ENCODE results near the gene FILIP1L.
A peak's percentile ranks its signal among the peaks of the same experiment; 100 is the strongest.
"Not testable (repeated sequence)": the region's sequence is repeated elsewhere in the genome, so short reads cannot be mapped to it uniquely, and the experiment has no call there.

Gene FILIP1L

DNA sequence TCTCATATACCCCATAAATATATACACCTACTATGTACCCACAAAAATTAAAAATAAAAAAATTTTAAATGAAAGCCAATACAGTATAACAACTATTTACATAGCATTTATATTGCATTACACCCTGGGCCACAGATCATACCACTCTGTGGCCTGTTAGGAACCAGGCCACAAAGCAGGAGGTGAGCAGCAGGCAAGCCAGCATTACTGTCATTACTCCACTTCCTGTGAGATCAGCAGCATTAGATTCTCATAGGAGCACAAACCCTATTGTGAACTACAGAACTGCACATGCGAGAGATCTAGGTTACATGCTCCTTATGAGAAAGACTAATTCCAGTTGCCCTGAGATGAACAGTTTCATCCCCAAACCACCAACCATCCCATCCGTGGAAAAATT is 17.4 kb downstream of the FILIP1L start:
- DNase-seq = no peak

DNA sequence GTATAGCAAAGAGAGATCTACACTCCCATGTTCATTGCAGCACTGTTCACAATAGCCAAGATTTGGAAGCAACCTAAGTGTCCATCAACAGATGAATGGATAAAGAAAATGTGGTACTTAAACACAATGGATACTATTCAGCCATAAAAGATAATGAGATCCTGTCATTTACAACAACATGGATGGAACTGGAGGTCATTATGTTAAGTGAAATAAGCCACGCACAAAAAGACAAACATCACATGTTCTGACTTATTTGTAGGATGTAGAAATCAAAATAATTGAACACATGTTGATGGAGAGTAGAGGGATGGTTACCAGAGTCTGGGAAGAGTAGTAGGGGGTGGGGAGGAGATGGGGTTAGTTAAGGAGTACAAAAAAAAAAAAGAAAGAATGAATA is 18.0 kb downstream of the FILIP1L start:
- DNase-seq = not testable (repeated sequence)

DNA sequence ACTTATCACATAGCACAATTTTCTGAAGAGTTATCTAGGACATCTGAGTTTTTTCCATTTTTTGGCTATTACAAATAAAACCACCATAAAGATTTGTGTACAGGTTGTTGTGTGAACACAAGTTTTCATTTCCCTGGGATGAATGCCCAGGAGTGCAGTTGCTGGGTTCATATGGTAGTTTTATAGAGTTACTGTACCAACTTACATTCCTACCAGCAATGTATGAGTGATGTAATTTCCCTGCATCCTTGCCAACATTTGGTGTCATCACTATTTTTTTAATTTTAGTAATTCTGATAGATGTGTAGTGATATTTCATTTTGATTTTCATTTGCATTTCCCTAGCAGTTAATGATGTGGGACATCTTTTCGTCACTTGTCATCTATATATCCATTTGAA is 20.5 kb downstream of the FILIP1L start:
- DNase-seq = no peak

DNA sequence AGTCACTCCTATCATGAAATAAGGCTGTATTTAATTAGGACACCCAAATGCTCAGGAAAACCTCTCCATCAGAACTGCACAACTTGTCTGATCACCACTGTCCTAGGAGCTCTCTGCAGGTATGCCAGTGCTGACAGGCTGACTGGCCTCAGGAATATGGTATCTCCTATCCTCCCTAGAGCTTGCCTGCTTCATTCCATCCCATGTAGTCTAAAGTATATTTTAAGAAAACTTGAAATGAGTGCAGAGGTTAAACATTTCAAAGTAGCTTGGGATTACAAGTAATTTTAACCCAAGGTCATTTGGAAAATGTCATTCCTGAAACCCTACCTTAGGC is 23.7 kb downstream of the FILIP1L start:
- DNase-seq = no peak

DNA sequence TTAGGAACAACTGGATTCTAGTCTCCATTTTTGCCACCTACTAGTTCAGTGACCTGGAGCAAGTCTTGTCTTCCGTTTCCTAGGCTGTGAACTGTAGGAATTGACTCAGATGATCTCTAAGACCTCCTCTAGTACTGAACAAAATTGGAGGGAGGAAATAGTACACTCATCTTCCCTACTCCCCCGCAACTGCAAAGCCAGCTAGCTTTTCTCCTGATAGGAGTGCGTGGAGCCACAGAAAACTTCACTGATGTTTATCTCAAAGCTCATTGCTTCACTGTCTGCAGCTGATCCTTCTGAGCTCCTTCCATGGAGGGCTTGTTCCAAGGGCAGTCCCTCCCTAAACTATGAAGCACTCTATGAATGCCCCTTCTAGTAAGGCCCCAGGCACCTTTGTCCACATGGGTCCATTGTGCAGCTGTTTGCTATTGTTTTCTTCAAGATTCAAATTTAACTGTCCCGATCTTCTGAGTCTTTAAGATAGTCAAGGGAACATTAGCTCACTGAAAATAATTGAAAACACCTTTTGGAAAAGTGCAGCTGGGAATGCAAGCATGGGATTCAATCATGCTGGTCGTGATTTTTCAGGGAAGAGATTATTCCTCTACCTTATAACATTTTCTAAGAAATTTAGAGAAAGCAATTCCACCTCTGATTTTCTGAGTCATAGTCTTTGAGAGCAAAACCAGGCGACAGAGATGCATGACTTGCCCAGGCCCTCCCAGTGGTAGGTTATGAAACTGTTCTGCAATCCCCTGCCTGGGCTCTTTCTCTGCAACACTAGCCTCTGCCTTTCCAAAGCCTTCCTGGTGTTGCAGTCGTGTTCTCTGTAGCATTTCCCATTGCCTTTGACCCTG is 24.3 kb downstream of the FILIP1L start:
- peak in 1 of 2 experiments; percentile 40 for DNase-seq

DNA sequence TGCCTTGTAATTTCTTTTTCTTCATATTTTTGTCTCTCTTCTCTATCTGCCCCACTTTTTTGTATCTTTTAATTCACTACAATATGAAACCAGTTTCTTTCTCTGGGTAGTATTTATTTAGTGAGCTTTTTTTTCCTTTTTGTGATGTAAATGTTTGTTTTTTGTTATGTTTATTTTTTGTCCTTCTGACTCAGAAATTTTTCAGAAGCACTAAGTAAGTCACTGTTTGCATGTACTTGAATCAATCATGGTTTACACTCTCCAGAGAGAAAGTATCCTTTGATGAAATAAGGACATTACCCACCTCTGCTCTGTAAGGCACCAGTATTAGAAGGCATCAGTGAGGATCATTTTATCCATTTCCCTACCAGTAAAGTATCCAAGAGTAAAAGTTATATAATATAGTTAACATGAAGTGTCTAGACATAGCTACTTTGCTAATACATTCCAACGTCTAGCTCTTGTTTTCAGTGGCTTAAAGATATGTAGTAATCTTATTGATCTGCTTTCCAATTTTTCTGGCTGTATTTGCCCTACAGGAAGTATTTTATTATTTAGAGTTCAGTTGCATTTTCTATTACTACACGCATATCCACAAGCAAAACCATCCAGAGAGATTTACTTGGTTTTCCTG is 25.4 kb downstream of the FILIP1L start:
- no peak for DNase-seq

DNA sequence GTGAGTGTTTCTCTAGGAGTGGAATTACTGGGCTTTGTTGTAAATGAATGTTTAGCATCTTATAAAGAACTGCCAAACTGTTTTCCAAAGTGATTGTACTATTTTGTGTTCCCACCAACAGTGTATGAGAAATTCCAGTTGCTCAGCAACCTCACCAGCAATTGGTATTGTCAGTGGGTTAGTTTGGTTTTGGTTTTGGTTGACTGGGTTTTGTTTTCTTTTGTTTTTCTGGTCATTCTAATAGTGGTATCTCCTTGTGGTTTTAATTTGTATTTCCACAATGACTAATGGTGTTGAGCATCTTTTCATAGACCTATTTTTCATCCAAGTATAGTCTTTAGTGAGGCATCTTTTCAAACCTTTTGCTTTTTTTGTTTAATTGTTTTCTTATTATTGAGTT is 27.1 kb downstream of the FILIP1L start:
- DNase-seq = no peak

DNA sequence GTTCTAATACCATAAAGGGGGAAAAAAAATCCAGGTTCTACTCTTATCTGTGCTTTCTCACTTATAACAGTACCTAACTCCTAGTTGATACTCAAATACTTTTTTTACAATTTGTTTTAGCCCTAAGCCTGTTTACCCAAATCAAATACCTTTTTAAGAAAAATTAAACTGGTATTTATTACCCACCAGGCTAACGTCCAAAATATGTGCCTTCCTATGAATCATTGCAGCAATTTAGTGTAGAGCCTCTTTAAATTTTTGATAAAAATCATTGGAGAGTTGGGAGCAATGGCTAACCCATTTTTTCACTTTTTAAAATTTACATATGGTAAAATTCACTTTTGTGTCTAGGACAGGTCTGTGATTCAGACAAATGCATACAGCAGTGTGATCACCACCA is 27.9 kb downstream of the FILIP1L start:
- DNase-seq = no peak

DNA sequence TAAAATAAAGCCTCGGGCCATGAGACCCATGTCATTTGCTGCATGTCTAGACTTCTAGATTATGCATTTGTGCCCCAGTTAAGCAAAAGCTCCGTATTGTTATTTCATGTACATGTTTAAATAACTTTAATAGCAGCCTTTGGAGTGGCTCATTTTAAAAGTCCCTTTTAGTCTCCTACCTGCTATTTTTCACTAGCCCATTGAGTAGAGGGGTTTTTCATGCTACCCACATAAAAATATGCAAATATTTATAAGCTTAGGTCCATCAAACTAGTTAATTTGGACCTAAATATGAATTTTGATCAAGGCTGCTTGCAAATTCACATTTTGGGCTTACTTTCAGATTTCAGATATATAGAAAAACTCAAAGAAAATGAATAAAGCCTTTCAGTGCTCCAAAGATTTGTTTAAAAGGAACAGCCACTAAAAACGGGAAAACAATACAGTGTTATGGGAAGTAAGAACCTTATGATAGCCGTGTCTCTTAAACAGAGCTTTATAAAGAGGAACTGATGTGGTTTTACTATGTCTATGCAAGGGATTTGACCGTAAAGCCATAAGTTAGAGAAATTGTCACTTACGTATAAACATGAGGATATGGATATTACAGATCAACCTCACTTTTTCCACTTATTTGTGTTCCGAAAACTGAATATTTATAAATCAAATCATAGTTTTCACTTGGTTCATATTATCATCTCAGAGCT is 30.0 kb downstream of the FILIP1L start:
- DNase-seq = no peak

DNA sequence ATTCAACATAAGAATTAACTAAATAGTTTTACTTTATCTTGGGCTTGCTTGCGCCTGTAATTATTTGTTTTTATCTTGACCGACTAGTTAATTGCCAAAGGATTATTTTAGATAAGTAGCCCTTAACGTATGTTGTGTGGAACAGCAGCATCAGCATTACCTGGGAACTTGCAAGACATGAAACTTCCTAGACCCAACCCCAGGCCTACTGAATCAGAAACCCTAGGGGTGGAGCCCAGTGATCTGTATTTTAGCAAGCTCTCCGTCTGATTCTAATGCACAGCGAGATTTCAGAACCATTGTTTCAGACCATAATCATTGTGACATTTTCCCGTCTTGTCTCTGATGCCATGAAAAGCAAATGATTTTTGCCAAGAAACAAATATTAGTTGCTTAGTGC is 31.1 kb downstream of the FILIP1L start:
- no peak for DNase-seq

DNA sequence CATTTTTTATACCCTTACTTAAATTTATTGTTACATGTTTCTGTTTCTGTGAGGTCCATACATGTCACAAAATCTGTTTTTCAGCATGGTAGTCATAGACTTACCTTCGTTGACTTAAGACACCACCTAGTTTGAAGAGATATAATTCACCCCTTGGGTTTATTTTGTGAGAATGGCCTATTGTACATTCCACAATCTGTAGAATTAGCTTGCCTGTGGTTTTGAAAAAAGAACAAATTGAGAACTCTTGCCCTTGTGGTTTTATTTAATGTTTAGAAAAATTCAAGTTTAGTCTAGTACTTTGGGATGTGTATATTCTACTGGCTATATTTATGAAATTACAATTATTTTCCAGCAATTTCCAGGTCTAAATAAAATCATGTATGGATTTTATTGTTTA is 31.6 kb downstream of the FILIP1L start:
- DNase-seq = no peak

DNA sequence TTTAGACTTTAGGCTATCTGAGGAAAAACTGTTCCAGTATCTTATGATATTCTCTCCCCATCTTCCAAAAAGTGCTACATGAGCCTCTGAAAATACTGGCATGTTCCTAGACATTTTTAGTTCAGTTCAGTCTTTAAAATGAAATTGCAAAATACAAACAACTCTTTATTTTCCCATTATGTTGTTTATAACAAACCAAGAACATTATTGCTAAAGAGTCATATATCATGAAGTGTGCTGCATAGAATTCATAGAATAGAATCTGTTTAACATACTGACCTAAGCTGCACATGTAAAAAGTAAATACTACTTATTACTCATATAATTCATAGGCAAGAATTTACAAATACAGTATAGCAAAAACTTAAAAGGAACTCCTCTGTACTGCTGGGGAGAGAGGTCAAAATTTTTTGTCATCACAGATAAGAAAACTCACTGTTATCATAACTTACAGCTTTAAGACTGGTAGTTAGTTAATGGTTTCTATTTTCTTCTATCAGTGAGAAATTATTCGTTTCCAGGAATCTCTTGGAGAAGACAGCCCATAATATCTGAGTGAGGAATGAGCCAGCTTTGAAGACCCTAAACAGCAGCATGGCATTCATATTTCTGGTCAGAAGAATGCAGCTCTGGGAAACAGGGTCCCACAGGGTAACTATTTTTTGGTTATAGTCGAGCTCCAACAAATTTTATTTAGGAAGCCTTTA is 32.2 kb downstream of the FILIP1L start:
- DNase-seq = no peak

DNA sequence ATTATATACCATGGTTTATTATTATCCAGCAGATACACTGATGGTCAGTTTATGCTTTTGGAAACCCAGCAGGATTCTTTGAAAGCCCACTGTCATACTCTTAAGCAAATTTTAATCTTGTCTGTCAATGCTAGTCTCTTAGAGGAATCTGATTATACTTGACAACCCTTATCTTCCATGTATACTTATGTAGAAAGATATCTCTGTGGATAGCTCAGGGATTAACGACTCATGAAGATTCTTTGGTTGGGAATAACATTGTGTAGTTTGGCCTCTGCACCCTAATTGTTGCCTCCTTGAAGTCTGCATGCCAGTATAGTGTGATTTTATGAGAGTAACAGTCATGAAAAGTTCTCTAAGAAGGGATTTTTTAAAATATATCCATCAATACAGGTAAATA is 33.0 kb downstream of the FILIP1L start:
- no peak for DNase-seq

DNA sequence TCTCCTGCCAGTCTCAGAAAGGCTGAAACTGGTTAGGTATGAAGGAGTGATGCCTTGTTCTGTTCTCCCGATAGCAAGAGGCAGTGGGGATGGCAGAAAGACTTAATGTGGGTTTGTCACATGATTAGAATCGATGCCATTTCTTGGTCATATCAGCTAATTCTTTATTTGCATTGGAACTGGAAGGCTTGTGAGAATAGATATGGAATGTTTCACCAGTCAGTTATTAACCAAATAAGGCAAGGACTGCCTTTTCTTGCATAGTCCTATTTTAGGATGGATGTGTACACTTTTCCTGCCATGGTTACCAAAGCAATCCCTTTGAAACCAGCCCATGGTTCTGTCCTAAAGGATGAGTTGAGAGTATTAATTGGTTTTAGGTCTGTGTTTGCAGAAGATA is 33.7 kb downstream of the FILIP1L start:
- DNase-seq = no peak

DNA sequence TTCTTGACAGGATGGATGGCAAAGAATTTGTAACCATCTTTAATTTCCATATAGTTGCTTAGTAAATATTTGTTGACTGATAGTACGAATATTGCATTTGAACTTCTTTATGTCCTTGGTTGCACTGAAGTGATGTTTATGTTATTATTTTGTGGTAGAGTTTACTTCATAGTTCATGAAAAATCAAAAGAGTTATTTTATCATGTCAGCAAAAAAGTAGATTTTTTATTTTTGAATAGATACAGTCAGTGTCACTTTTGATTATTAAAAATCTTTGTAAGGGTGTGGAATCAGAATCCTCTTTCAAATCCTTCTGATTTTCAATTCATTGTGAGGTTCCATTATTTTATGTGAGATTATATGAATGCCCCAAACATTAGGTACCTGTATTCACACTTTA is 35.0 kb downstream of the FILIP1L start:
- no peak for DNase-seq

DNA sequence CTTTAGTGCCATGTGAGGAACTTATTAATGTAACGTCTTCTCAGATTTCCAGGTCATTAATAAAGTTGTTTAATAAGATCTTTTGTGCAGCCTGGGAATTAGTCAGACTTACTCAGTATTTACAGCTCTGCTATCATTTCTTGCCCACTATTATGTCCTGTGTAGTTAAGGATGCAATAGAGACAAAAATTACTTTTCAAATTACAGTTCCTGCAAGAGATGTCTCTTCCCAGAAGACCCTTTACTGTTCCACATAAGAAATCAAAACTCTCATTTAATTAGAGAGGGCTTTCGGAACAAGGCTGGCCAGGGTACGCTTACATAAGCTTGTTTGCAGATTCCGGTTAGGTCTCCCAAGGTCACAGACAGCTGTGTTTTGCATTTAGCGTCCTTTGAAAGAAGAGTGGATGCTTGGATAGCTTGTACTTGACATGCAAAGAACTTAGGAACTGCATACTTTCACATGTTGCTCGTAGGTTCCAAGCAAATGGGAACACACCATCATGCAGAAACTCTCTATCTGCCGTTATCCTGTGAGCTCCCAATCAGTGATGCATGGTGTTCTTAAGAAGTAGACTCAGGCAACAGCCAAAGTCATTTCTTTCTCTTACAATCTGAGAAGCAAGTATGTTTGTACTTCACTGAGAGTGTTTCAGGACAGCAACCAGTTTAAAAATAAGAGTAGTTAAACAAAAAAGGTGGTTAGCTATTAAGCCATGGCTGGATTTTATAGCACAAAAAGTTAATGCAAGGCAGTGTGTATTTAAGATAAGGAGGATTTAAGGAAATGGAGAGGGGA is 37.4 kb downstream of the FILIP1L start:
- DNase-seq = no peak

DNA sequence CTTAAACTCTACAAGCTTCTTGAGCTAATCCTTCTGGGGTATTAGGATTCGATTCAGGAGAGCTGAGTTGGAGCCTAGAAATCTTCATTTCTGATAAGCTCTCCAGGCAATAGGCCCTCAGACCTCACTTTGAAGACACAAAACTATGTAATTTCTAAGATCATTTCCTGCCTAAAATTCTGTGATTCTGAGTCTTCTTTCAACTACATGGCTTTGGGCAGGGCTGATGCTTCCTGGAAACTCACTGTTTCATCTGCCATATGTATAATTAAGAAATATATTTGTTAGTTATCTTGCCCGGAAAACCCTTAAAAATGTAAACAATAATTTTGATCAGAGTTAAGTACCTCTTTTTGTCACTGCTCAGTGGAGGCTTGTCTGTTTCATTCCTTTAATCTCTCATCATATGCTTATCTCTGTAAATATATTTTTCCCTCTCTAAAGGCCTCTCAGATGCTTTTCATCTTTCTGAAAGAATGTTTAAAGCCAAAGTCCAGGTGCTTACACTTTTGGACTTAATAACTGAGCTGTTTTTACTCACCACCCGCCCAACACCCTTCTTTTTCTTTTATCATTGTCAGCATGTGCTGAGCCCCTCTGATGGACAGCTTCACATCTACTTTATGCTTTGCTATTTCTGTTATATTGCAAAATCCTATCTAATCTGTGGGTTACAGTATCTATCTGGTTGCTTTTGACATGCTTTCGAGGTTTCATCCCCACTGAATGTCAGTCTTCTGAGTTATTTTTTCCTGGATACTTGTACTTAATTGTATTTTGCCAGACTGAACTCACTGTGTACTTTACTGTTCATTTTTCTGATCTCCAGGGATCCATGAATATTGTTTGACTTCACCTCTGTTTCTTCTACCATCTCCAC is 38.2 kb downstream of the FILIP1L start:
- DNase-seq = no peak

DNA sequence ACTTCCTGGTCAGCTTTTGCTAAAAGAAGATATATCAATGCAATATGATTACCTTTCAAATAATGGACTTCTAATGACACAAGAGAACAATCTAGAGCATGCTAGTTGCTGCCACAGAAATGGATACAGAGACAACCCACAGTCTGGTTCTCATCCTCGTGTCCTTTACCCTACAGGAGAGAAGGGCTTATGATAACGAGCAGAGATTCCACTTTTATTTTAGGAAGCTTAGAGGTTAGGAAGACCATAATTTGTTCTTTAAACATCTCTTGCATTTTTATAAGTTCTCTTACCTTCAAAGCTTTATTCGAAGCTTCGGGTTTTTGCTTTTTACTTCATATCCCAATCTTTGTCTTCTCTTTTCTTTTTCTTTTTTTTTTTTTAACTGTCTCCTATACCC is 39.1 kb downstream of the FILIP1L start:
- no peak for DNase-seq

DNA sequence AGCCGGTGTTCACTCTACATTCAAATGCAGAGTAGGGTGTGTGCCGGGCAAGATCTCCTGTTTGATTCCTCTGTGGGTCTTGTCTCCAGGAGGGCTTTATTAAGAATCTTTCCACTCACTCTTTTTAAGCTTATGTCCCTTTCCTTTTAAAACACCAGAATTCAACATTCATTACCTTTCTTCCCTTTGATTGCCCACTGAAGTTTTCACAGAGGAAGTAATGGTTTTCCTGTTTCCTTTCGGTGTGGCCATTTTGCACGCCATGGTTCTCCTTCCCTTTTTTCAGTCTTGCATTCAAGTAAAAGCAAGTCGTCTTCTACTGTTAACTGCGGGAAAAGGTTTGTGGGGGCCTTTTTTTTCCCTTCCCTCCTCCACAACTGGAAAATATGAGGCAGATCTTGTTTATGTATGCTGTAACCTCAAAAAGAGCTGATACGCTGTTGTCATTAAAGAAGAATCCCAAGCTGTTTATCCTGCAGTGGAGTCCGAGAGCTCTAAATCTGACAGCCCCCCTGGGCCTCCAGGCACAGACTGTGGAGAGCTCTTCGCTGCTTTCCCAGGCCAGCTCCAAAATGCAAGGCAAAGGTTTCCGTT is 40.5 kb downstream of the FILIP1L start:
- DNase-seq = no peak

DNA sequence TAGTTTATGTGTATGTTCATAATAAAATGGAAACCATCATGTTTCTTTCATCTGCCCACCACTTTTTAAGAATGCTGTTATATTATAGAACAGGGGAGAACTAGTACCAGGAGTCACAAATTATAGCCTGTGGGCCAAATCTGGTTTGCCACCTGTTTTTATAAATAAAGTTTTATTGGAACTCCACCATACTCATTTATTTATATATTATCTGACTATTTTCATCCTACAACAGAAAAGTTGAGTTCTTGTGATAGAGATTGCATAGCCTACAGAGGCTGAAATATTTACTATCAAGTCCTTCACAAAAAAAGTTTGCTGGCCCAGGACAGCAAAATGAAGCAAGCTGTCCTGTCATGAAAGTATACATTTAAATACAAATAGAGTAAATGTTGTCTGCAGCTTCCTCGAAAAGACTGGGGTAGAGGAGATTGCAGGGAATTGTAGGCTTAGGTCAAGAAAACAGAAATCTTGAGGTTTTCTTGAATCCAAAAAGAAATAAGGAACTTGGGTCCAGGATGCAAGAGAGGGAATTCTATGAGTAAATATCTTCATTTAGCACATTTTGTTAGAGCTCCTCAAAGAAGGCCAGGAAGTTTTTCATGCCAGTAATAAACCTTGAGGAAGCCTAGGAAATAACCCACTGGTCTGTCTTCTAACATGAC is 41.1 kb downstream of the FILIP1L start:
- DNase-seq = no peak

All from activated T-cell treated with anti-CD3 and anti-CD28 coated beads, Interleukin-2, amount 50 U/mL, for 48 hours (primary cell).